ENCODE measurements around the gene DMRTC2. TPM values are rescaled to one million over a fixed set of nuclear protein-coding genes. Genes with fewer than 3 reads are reported as not detected.

Gene DMRTC2
- polyA plus RNA-seq, 1 donor (not counting 4 experiments of a cell fraction or from before 2014, with no cell fraction given), result not detected

GRCh38 chr19:41801031-41801430, 43.8 kb upstream of the DMRTC2 start:
- Histone ChIP-seq H3K4me3 (ENCODE audit: control insufficient read depth in 2 of 3, extremely low read depth in 1 of 3, insufficient read depth in 2 of 3, low read depth in 1 of 3, low read length in 3 of 3) (no peak overlapping the region), H3K79me2 (ENCODE audit: control insufficient read depth, insufficient read depth, low read length) (no peaks in the 10 kb centered on the region), H3K27ac (ENCODE audit: control insufficient read depth, insufficient read depth, low read length) (no peak overlapping the region), H3K9me1 (ENCODE audit: control insufficient read depth, extremely low read depth, insufficient read depth, low read length) (no peaks in the 10 kb centered on the region), H3K9me3 (ENCODE audit: control insufficient read depth, low read depth, low read length) (no peaks in the 10 kb centered on the region), H2AFZ (ENCODE audit: control insufficient read depth, low read length) (no peak overlapping the region), H3K4me1 (ENCODE audit: control insufficient read depth, extremely low read depth, insufficient read depth, low read length) (no peaks in the 10 kb centered on the region), H4K20me1 (ENCODE audit: control insufficient read depth, extremely low read depth, insufficient read depth, low read length) (no peaks in the 10 kb centered on the region), H3K36me3 (ENCODE audit: control insufficient read depth in 2 of 2, extremely low read depth in 1 of 2, insufficient read depth in 2 of 2, low read length in 2 of 2) (no peaks in the 10 kb centered on the region), H3K9ac (ENCODE audit: control insufficient read depth, extremely low read depth, insufficient read depth, low read length) (no peak overlapping the region), H3K27me3 (ENCODE audit: control insufficient read depth, extremely low read depth, insufficient read depth, low read length) (peaks cover 5% of the 10 kb centered on the region), H3K4me2 (ENCODE audit: control insufficient read depth, extremely low read depth, insufficient read depth, low read depth, low read length) (no peak overlapping the region)
- DNase-seq (ENCODE audit: low read depth, low spot score) (no peak), FAIRE-seq (no peak)
- dilution Hi-C loops (cut with MboI; ENCODE audit: extremely low pct_ligation_motif_present, low sequenced_read_pairs), result no loop called here
- TF ChIP-seq, protein P1, sequence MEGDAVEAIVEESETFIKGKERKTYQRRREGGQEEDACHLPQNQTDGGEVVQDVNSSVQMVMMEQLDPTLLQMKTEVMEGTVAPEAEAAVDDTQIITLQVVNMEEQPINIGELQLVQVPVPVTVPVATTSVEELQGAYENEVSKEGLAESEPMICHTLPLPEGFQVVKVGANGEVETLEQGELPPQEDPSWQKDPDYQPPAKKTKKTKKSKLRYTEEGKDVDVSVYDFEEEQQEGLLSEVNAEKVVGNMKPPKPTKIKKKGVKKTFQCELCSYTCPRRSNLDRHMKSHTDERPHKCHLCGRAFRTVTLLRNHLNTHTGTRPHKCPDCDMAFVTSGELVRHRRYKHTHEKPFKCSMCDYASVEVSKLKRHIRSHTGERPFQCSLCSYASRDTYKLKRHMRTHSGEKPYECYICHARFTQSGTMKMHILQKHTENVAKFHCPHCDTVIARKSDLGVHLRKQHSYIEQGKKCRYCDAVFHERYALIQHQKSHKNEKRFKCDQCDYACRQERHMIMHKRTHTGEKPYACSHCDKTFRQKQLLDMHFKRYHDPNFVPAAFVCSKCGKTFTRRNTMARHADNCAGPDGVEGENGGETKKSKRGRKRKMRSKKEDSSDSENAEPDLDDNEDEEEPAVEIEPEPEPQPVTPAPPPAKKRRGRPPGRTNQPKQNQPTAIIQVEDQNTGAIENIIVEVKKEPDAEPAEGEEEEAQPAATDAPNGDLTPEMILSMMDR (optimal IDR thresholded peaks at IDR 0.05 in 1 of 3, IDR thresholded peaks at IDR 0.05 in 1 of 3, conservative IDR thresholded peaks at IDR 0.05 in 1 of 3; ENCODE audit: extremely low read depth in 1 of 3, insufficient read depth in 2 of 3, low read length in 3 of 3), result no peak
- no peak for TF ChIP-seq EZH2 (IDR thresholded peaks at IDR 0.05; ENCODE audit: low read length)

- H2AFZ ChIP-seq (ENCODE audit: control insufficient read depth, low read length), result no peak overlapping the region
- no peaks in the 10 kb centered on the region for H3K9me3 ChIP-seq (ENCODE audit: control insufficient read depth, low read depth, low read length)
- no peak for TF ChIP-seq EZH2 (IDR thresholded peaks at IDR 0.05; ENCODE audit: low read length)
- TF ChIP-seq, protein P1 (optimal IDR thresholded peaks at IDR 0.05 in 1 of 3, IDR thresholded peaks at IDR 0.05 in 1 of 3, conservative IDR thresholded peaks at IDR 0.05 in 1 of 3; ENCODE audit: extremely low read depth in 1 of 3, insufficient read depth in 2 of 3, low read length in 3 of 3), result no peak
- dilution Hi-C loops (cut with MboI; ENCODE audit: extremely low pct_ligation_motif_present, low sequenced_read_pairs), result no loop called here
- H4K20me1 ChIP-seq (ENCODE audit: control insufficient read depth, extremely low read depth, insufficient read depth, low read length), result no peaks in the 10 kb centered on the region
- no peaks in the 10 kb centered on the region for H3K9me1 ChIP-seq (ENCODE audit: control insufficient read depth, extremely low read depth, insufficient read depth, low read length)
- no peak overlapping the region for H3K27ac ChIP-seq (ENCODE audit: control insufficient read depth, insufficient read depth, low read length)
- no peaks in the 10 kb centered on the region for H3K79me2 ChIP-seq (ENCODE audit: control insufficient read depth, insufficient read depth, low read length)
- DNase-seq (ENCODE audit: low read depth, low spot score), result no peak
- H3K4me3 ChIP-seq (ENCODE audit: control insufficient read depth in 2 of 3, extremely low read depth in 1 of 3, insufficient read depth in 2 of 3, low read depth in 1 of 3, low read length in 3 of 3), result no peak overlapping the region
- H3K4me2 ChIP-seq (ENCODE audit: control insufficient read depth, extremely low read depth, insufficient read depth, low read depth, low read length), result no peak overlapping the region
- no peaks in the 10 kb centered on the region for H3K36me3 ChIP-seq (ENCODE audit: control insufficient read depth in 2 of 2, extremely low read depth in 1 of 2, insufficient read depth in 2 of 2, low read length in 2 of 2)
- H3K4me1 ChIP-seq (ENCODE audit: control insufficient read depth, extremely low read depth, insufficient read depth, low read length), result no peaks in the 10 kb centered on the region
- FAIRE-seq, result no peak
- H3K27me3 ChIP-seq (ENCODE audit: control insufficient read depth, extremely low read depth, insufficient read depth, low read length), result no peaks in the 10 kb centered on the region
- H3K9ac ChIP-seq (ENCODE audit: control insufficient read depth, extremely low read depth, insufficient read depth, low read length), result no peak overlapping the region
Measured at GRCh38 chr19:41801792-41802211, 43.0 kb upstream of the DMRTC2 start.

All from keratinocyte (primary cell).